A549 treated with AZD2906 at 1 μM for 4 hours (cell line): ENCODE data around the gene LARGE1. TPM values are rescaled to one million over a fixed set of nuclear protein-coding genes. Genes with fewer than 3 reads are reported as not detected.

Experiments
- total RNA-seq: library from RNA; stranded (reverse); fragments of 200-300 nt; extraction: Qiagen RNA extraction; gene quantifications from 5 replicates; pipeline ENCODE4 v1.2.3, GENCODE V29; 2022

Gene LARGE1
- total RNA-seq: 3.8 to 4.6 TPM (median 4.1 TPM) in 5 replicates

GRCh38 chr22:33920197-33920540, at the start of gene LARGE1:
LARGE1 (minus strand) TSS chr22:33920476.

